Mesendoderm (in vitro differentiated cells): ENCODE data around the gene ZNF423.

ENCODE experiments used
- DNase-seq: peaks from one replicate; pipeline ENCODE4 v3.0.0; 2013
- H2AK5ac ChIP-seq: 2 replicates; pipeline ENCODE4 v1.6.1; 2013; ENCODE audit warnings: low read length, inconsistent platforms
- H2BK120ac ChIP-seq: 2 replicates; pipeline ENCODE4 v1.6.1; 2013; ENCODE audit warnings: low read depth, mild to moderate bottlenecking, low read length, moderate library complexity, mixed read lengths
- H2BK15ac ChIP-seq: replicated peaks from 2 replicates; pipeline ENCODE4 v1.6.1; 2013; ENCODE audit warnings: low read depth, mild to moderate bottlenecking, moderate library complexity
- H2BK5ac ChIP-seq: 2 replicates; pipeline ENCODE4 v1.6.1; 2013; ENCODE audit warnings: low read length, inconsistent platforms
- H3K18ac ChIP-seq: 2 replicates; pipeline ENCODE4 v1.6.1; 2013; ENCODE audit warnings: mild to moderate bottlenecking, low read length, mixed read lengths
- H3K23ac ChIP-seq: one replicate; pipeline ENCODE4 v1.6.1; 2013; ENCODE audit warnings: low read length
- H3K27ac ChIP-seq: 2 replicates; pipeline ENCODE4 v1.5.1; 2013; ENCODE audit warnings: low read depth, mild to moderate bottlenecking, inconsistent platforms, low read length, moderate library complexity
- H3K27me3 ChIP-seq: 2 replicates; pipeline ENCODE4 v1.6.1; 2013; ENCODE audit warnings: low read length, control low read depth, mild to moderate bottlenecking, inconsistent platforms; ENCODE audit not compliant: insufficient read depth, poor library complexity
- H3K36me3 ChIP-seq: 2 replicates; pipeline ENCODE4 v1.6.1; 2013; ENCODE audit warnings: low read length, inconsistent platforms; ENCODE audit not compliant: control insufficient read depth, insufficient read depth
- H3K4ac ChIP-seq: one replicate; pipeline ENCODE4 v1.6.1; 2013; ENCODE audit warnings: low read depth, mild to moderate bottlenecking, low read length, moderate library complexity
- H3K4me1 ChIP-seq: 2 replicates; pipeline ENCODE4 v1.6.1; 2013; ENCODE audit warnings: low read depth, low read length, inconsistent platforms; ENCODE audit not compliant: control insufficient read depth
- H3K4me2 ChIP-seq: 2 replicates; pipeline ENCODE4 v1.6.1; 2013; ENCODE audit warnings: low read length
- H3K4me3 ChIP-seq: 2 replicates; pipeline ENCODE4 v1.5.1; 2013; ENCODE audit warnings: mild to moderate bottlenecking, low read length
- H3K56ac ChIP-seq: one replicate; pipeline ENCODE4 v1.6.1; 2013; ENCODE audit warnings: low read length
- H3K79me1 ChIP-seq: 2 replicates; pipeline ENCODE4 v1.6.1; 2013; ENCODE audit warnings: low read length, inconsistent platforms
- H3K79me2 ChIP-seq: 2 replicates; pipeline ENCODE4 v1.6.1; 2013; ENCODE audit warnings: mild to moderate bottlenecking, low read length; ENCODE audit not compliant: control insufficient read depth, insufficient read depth
- H3K9ac ChIP-seq: 2 replicates; pipeline ENCODE4 v1.6.1; 2013; ENCODE audit warnings: low read length, inconsistent platforms
- H4K5ac ChIP-seq: one replicate; pipeline ENCODE4 v1.6.1; 2013; ENCODE audit warnings: low read length
- H4K8ac ChIP-seq: one replicate; pipeline ENCODE4 v1.6.1; 2013; ENCODE audit warnings: low read depth, mild to moderate bottlenecking, control low read depth, low read length, moderate library complexity
- WGBS: extraction: QIAGEN DNeasy Blood & Tissue Kit; methylation state at CpG from one replicate; pipeline ENCODE4 v1.1.7; 2013; ENCODE audit warnings: low lambda C conversion rate, missing lambda C conversion rate; ENCODE audit not compliant: insufficient coverage; ENCODE audit errors: extremely low coverage; 5-methylcytosine and 5-hydroxymethylcytosine counted together

The ZNF423 gene

GRCh38 chr16:49659356-49659755 is 196.6 kb downstream of the ZNF423 start:
- no peaks in the 10 kb centered on the region for H3K36me3 ChIP-seq
- DNase-seq, result no peak
- no CpG with 5 or more reads among the region's 10 CpGs for WGBS

GRCh38 chr16:49658531-49658930 is 197.4 kb downstream of the ZNF423 start:
- H3K18ac ChIP-seq, result no peak overlapping the region
- no peak overlapping the region for H3K4me3 ChIP-seq
- no peak overlapping the region for H2BK15ac ChIP-seq
- no peak overlapping the region for H3K4me2 ChIP-seq
- H3K23ac ChIP-seq, result no peak overlapping the region
- no peak overlapping the region for H3K9ac ChIP-seq
- no peaks in the 10 kb centered on the region for H3K27me3 ChIP-seq
- no peak overlapping the region for H4K8ac ChIP-seq
- no peaks in the 10 kb centered on the region for H3K36me3 ChIP-seq
- H2BK120ac ChIP-seq, result no peak overlapping the region
- H3K56ac ChIP-seq, result no peak overlapping the region
- H3K4ac ChIP-seq, result no peak overlapping the region
- DNase-seq, result no peak
- WGBS, result no CpG with 5 or more reads among the region's 8 CpGs
- no peaks in the 10 kb centered on the region for H3K79me1 ChIP-seq
- no peak overlapping the region for H3K27ac ChIP-seq
- H3K79me2 ChIP-seq, result no peaks in the 10 kb centered on the region
- no peak overlapping the region for H4K5ac ChIP-seq
- no peaks in the 10 kb centered on the region for H3K4me1 ChIP-seq
- no peak overlapping the region for H2AK5ac ChIP-seq
- H2BK5ac ChIP-seq, result no peak overlapping the region

More at GRCh38 chr16:49659356-49659755, 196.6 kb downstream of the ZNF423 start:
- Histone ChIP-seq H3K79me2 (no peaks in the 10 kb centered on the region), H3K18ac (no peak overlapping the region), H2BK15ac (no peak overlapping the region), H3K56ac (no peak overlapping the region), H3K27me3 (no peaks in the 10 kb centered on the region), H3K27ac (no peak overlapping the region), H3K4ac (no peak overlapping the region), H4K5ac (no peak overlapping the region), H3K4me2 (no peak overlapping the region), H3K9ac (no peak overlapping the region), H2AK5ac (no peak overlapping the region), H3K79me1 (no peaks in the 10 kb centered on the region), H4K8ac (no peak overlapping the region), H3K4me1 (no peaks in the 10 kb centered on the region), H3K23ac (no peak overlapping the region), H2BK120ac (no peak overlapping the region), H2BK5ac (no peak overlapping the region), H3K4me3 (no peak overlapping the region)

GRCh38 chr16:49657736-49658465 is 198.0 kb downstream of the ZNF423 start:
- Histone ChIP-seq H3K4ac (no peak overlapping the region), H3K4me1 (no peaks in the 10 kb centered on the region), H2AK5ac (no peak overlapping the region), H4K5ac (no peak overlapping the region), H2BK15ac (no peak overlapping the region), H3K4me3 (no peak overlapping the region), H3K79me2 (no peaks in the 10 kb centered on the region), H3K79me1 (no peaks in the 10 kb centered on the region), H4K8ac (no peak overlapping the region), H2BK120ac (no peak overlapping the region), H3K27ac (no peak overlapping the region), H3K18ac (no peak overlapping the region), H2BK5ac (no peak overlapping the region), H3K23ac (no peak overlapping the region), H3K4me2 (no peak overlapping the region), H3K36me3 (no peaks in the 10 kb centered on the region), H3K9ac (no peak overlapping the region), H3K27me3 (no peaks in the 10 kb centered on the region), H3K56ac (no peak overlapping the region)
- WGBS, result no CpG with 5 or more reads among the region's 11 CpGs
- DNase-seq, result no peak

- DNase-seq, result no peak
- no peak overlapping the region for H4K5ac ChIP-seq
- no CpG with 5 or more reads among the region's 4 CpGs for WGBS
- no peak overlapping the region for H3K18ac ChIP-seq
- H3K4ac ChIP-seq, result no peak overlapping the region
- H3K23ac ChIP-seq, result no peak overlapping the region
- no peak overlapping the region for H3K27ac ChIP-seq
- H2BK120ac ChIP-seq, result no peak overlapping the region
- no peaks in the 10 kb centered on the region for H3K79me1 ChIP-seq
- no peak overlapping the region for H2AK5ac ChIP-seq
- no peak overlapping the region for H3K9ac ChIP-seq
- H3K79me2 ChIP-seq, result no peaks in the 10 kb centered on the region
- H4K8ac ChIP-seq, result no peak overlapping the region
- no peak overlapping the region for H3K4me3 ChIP-seq
- H3K36me3 ChIP-seq, result no peaks in the 10 kb centered on the region
- no peak overlapping the region for H2BK15ac ChIP-seq
- no peak overlapping the region for H3K56ac ChIP-seq
- H3K4me1 ChIP-seq, result no peaks in the 10 kb centered on the region
- no peak overlapping the region for H2BK5ac ChIP-seq
- H3K4me2 ChIP-seq, result no peak overlapping the region
- no peaks in the 10 kb centered on the region for H3K27me3 ChIP-seq
Measured at GRCh38 chr16:49654425-49654824, 201.5 kb downstream of the ZNF423 start.

GRCh38 chr16:49653577-49653976 is 202.3 kb downstream of the ZNF423 start:
- Histone ChIP-seq H2AK5ac (no peak overlapping the region), H3K18ac (no peak overlapping the region), H4K8ac (no peak overlapping the region), H3K27ac (no peak overlapping the region), H3K36me3 (no peaks in the 10 kb centered on the region), H3K23ac (no peak overlapping the region), H3K4me1 (no peaks in the 10 kb centered on the region), H2BK15ac (no peak overlapping the region), H3K9ac (no peak overlapping the region), H3K79me2 (no peaks in the 10 kb centered on the region), H4K5ac (no peak overlapping the region), H3K4me2 (no peak overlapping the region), H2BK120ac (no peak overlapping the region), H3K4ac (no peak overlapping the region), H3K4me3 (no peak overlapping the region), H3K27me3 (no peaks in the 10 kb centered on the region), H2BK5ac (no peak overlapping the region), H3K56ac (no peak overlapping the region), H3K79me1 (no peaks in the 10 kb centered on the region)
- no peak for DNase-seq
- no CpG with 5 or more reads among the region's 1 CpG for WGBS

GRCh38 chr16:49653173-49653570 is 202.7 kb downstream of the ZNF423 start:
- Histone ChIP-seq H4K8ac (no peak overlapping the region), H3K36me3 (no peaks in the 10 kb centered on the region), H2BK120ac (no peak overlapping the region), H3K4me3 (no peak overlapping the region), H3K56ac (no peak overlapping the region), H3K4me2 (no peak overlapping the region), H3K79me2 (no peaks in the 10 kb centered on the region), H3K27me3 (no peaks in the 10 kb centered on the region), H3K4me1 (no peaks in the 10 kb centered on the region), H3K18ac (no peak overlapping the region), H2AK5ac (no peak overlapping the region), H3K23ac (no peak overlapping the region), H3K9ac (no peak overlapping the region), H3K79me1 (no peaks in the 10 kb centered on the region), H3K4ac (no peak overlapping the region), H3K27ac (no peak overlapping the region), H2BK15ac (no peak overlapping the region), H4K5ac (no peak overlapping the region), H2BK5ac (no peak overlapping the region)
- no CpG with 5 or more reads among the region's 6 CpGs for WGBS
- DNase-seq, result no peak
